Measurements from ENCODE around the gene DNAH2.
A peak's percentile ranks its signal among the peaks of the same experiment; 100 is the strongest.

Gene DNAH2

DNA sequence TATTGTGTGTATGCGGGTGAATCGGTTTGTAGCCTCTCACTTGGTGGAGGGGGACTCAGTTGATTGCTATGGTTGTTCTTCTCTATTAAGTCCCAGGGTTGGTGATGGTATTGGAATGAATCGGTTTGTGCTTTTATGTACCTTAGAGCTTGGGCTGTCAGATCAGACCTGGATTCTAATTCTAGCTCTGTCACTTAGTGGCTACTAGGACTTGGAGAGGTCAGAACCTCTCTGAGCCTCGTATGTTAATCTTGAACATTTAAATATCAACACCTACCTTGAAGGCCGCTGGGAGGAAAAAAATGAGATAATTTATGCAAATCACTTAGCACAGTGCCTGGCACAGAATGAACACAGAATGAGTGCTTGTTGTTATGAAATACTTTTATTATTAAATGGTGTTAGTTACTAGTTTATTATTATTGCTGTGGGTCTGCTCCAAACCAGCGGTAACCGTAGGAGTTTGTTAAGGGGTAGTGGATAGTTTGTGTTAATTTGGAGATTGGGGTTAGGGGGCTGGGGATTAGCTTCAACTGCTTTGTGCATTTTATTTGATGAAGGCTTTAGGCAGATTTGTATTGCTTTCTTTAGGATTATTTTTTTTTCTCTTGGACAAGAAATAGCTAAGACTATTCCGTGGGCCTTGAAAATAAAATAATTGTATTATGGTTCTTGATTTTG is 120.0 kb downstream of the DNAH2 start:
- Histone ChIP-seq H3K27me3 (ENCODE audit: insufficient read depth, low read length, poor library complexity, severe bottlenecking) (no peaks in the 10 kb centered on the region), H3F3A (ENCODE audit: low read depth) (peaks cover 15% of the 10 kb centered on the region; the same call in 1 of the 2 replicates), H3K4me1 (ENCODE audit: insufficient read depth, low read length, poor library complexity, severe bottlenecking) (peaks cover 59% of the 10 kb centered on the region), H2AFZ (ENCODE audit: low read length) (peak overlapping the region; percentile 16; the same call in 1 of the 2 replicates), H3K4me2 (ENCODE audit: low read depth, low read length, poor library complexity, severe bottlenecking) (peak overlapping the region; percentile 94), H3K36me3 (ENCODE audit: insufficient read depth, low read length) (no peaks in the 10 kb centered on the region), H3K79me2 (ENCODE audit: insufficient read depth, low read length) (peaks cover 53% of the 10 kb centered on the region; the same call in 1 of the 2 replicates), H3K9me3 (ENCODE audit: insufficient read depth, low read depth, low read length) (no peaks in the 10 kb centered on the region), H4K20me1 (ENCODE audit: insufficient read depth, low read length, poor library complexity, severe bottlenecking) (peaks cover 36% of the 10 kb centered on the region), H3K4me3 (ENCODE audit: low read length, poor library complexity, severe bottlenecking) (peak overlapping the region; percentile 98), H3K9ac (ENCODE audit: low read depth, low read length, poor library complexity, severe bottlenecking) (peak overlapping the region; percentile 66), H3K9me2 (replicated peaks; ENCODE audit: low read depth, low read length) (no peaks in the 10 kb centered on the region)
- TF ChIP-seq EZH2phosphoT487 (IDR thresholded peaks at IDR 0.05; ENCODE audit: borderline replicate concordance) (no peak), CTCF (conservative IDR thresholded peaks at IDR 0.05; ENCODE audit: low read length) (no peak)

DNA sequence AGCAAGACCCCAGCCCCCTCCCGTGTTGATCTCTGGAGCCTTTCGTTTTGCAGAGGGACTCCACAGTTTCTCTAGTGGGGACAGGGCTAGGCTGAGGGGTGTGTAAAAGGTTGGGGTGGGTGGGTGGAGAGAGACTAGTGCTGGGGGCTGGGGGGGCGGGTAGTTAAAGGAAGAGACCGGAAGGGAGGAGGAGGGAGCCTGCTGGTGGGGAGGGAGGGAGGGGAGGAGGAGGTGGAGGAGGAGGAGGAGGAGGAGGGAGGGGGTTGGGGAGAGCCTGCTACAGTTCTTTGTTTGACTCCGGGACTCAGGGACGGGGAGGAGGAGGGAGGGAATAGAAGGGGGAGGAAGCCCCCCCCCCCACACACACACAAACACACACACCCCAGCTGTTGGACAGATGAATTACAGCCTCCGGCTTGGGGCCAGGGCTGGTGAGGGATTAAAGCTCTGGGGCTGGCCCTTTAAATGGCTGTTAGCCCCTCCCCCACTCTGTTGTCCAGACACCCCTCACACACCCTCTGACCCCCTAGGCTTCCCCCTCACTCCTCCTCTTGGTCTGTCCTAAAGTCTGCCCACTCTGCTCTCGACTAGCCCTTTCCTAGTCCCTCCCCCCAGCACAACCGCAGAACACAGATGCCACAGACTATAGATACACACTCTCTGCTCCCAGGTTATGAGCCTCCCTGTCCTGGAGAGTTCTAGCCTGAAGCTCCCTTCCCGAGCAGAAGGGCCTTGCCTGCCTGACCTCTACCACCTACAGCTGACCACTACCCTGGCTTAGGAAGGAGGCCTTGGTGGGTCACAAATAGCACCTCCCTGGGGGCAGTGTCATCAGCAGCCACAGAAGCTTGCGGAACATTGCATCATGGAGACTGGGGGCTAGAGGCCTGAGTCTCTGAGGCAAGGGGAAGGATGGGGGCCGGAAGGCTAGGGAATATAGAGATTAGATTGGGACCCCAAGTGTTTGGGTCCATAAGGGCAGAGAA is 120.8 kb downstream of the DNAH2 start:
- Histone ChIP-seq H3K4me3 (ENCODE audit: low read length, poor library complexity, severe bottlenecking) (peak overlapping the region; percentile 98), H3K36me3 (ENCODE audit: insufficient read depth, low read length) (no peaks in the 10 kb centered on the region), H2AFZ (ENCODE audit: low read length) (no peak overlapping the region; the same call in 1 of the 2 replicates), H4K20me1 (ENCODE audit: insufficient read depth, low read length, poor library complexity, severe bottlenecking) (peaks cover 44% of the 10 kb centered on the region), H3K9ac (ENCODE audit: low read depth, low read length, poor library complexity, severe bottlenecking) (peak overlapping the region; percentile 66), H3K4me1 (ENCODE audit: insufficient read depth, low read length, poor library complexity, severe bottlenecking) (peaks cover 54% of the 10 kb centered on the region), H3K27me3 (ENCODE audit: insufficient read depth, low read length, poor library complexity, severe bottlenecking) (no peaks in the 10 kb centered on the region), H3K79me2 (ENCODE audit: insufficient read depth, low read length) (peaks cover 62% of the 10 kb centered on the region; the same call in 1 of the 2 replicates), H3K9me3 (ENCODE audit: insufficient read depth, low read depth, low read length) (no peaks in the 10 kb centered on the region), H3K4me2 (ENCODE audit: low read depth, low read length, poor library complexity, severe bottlenecking) (peak overlapping the region; percentile 98), H3K9me2 (replicated peaks; ENCODE audit: low read depth, low read length) (no peaks in the 10 kb centered on the region), H3F3A (ENCODE audit: low read depth) (peaks cover 15% of the 10 kb centered on the region; the same call in 1 of the 2 replicates)
- no peak for TF ChIP-seq EZH2phosphoT487 (IDR thresholded peaks at IDR 0.05; ENCODE audit: borderline replicate concordance)

DNA sequence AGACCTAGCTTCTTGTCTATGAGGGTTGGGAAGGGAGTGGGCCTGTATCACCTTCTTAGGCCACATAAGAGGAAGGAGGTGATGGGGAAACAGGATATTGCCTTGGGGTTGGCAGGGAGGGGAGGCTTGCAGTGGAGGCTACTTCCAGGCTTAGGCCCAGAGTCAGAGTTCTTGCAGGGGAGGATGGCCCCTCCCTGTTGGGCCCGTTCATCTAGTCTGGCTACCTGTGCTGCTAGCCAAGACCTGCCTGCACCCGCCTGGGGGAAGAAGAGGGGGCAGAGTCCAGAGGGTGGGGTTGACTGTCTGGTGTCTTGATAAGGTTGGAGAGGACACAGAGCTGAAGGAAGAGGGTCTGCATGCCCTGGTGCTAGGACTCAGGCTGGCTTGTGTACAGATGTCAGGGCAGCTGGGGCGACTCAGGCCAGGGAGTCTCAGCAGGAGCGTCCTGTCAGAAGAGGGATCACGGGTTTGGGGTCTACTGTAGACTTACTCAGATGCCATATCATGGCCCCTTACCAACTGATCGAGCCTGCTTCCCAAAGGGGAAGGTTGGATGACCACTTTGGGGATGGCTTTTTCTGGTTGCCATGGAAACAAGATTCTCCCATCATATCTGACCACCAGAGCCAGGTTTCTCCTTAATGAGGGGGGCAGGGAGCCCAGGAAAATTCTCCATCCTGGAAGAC is 121.8 kb downstream of the DNAH2 start:
- Histone ChIP-seq H3K9me3 (ENCODE audit: insufficient read depth, low read depth, low read length) (no peaks in the 10 kb centered on the region), H3K9ac (ENCODE audit: low read depth, low read length, poor library complexity, severe bottlenecking) (peak overlapping the region; percentile 61), H3K27me3 (ENCODE audit: insufficient read depth, low read length, poor library complexity, severe bottlenecking) (no peaks in the 10 kb centered on the region), H3K36me3 (ENCODE audit: insufficient read depth, low read length) (no peaks in the 10 kb centered on the region), H3K4me3 (ENCODE audit: low read length, poor library complexity, severe bottlenecking) (peak overlapping the region; percentile 88), H2AFZ (ENCODE audit: low read length) (no peak overlapping the region), H3K79me2 (ENCODE audit: insufficient read depth, low read length) (peaks cover 71% of the 10 kb centered on the region; the same call in 1 of the 2 replicates), H3F3A (ENCODE audit: low read depth) (peaks cover 15% of the 10 kb centered on the region; the same call in 1 of the 2 replicates), H4K20me1 (ENCODE audit: insufficient read depth, low read length, poor library complexity, severe bottlenecking) (peaks cover 54% of the 10 kb centered on the region), H3K4me1 (ENCODE audit: insufficient read depth, low read length, poor library complexity, severe bottlenecking) (peaks cover 51% of the 10 kb centered on the region), H3K9me2 (replicated peaks; ENCODE audit: low read depth, low read length) (no peaks in the 10 kb centered on the region), H3K4me2 (ENCODE audit: low read depth, low read length, poor library complexity, severe bottlenecking) (peak overlapping the region; percentile 98)
- TF ChIP-seq EZH2phosphoT487 (IDR thresholded peaks at IDR 0.05; ENCODE audit: borderline replicate concordance) (no peak), CTCF (conservative IDR thresholded peaks at IDR 0.05; ENCODE audit: low read length) (no peak)
